Measurements from ENCODE around the gene SPINK4. TPM values are rescaled to one million over a fixed set of nuclear protein-coding genes. Genes with fewer than 3 reads are reported as not detected.

SPINK4 gene
- total RNA-seq, 1 experiment from 2014 or later, result not detected

GRCh38 chr9:33202552-33203201 lies 37.3 kb upstream of the SPINK4 start:
- Histone ChIP-seq H2AFZ (ENCODE audit: low read depth, low read length, poor library complexity, severe bottlenecking) (no peak overlapping the region), H3K9me3 (ENCODE audit: control insufficient read depth in 1 of 2, insufficient read depth in 1 of 2, low read depth in 1 of 2, low read length in 2 of 2) (no peaks in the 10 kb centered on the region), H3K9ac (ENCODE audit: low read length) (no peak overlapping the region), H3K4me3 (replicated peaks in 1 of 2; ENCODE audit: low read depth in 1 of 2, low read length in 2 of 2) (no peak overlapping the region), H3K9me2 (ENCODE audit: insufficient read depth) (no peaks in the 10 kb centered on the region; the same call in 1 of the 2 replicates), H3K4me1 (ENCODE audit: control insufficient read depth in 1 of 2, insufficient read depth in 2 of 2, low read length in 2 of 2) (no peaks in the 10 kb centered on the region), H3K27ac (ENCODE audit: low read depth, low read length) (no peak overlapping the region), H4K20me1 (ENCODE audit: insufficient read depth) (no peaks in the 10 kb centered on the region), H3K27me3 (ENCODE audit: insufficient read depth, low read length) (0 out of 2 replicates have a peak, but pooled peaks cover 7% of the 10 kb centered on the region), H3K4me2 (ENCODE audit: low read length) (no peak overlapping the region), H3K79me2 (ENCODE audit: insufficient read depth, low read length) (no peaks in the 10 kb centered on the region), H3K36me3 (ENCODE audit: control insufficient read depth in 1 of 2, insufficient read depth in 2 of 2, low read length in 2 of 2) (no peaks in the 10 kb centered on the region)
- CTCF ChIA-PET, result interaction anchor here (0.6 kb wide), 1 partner anchor 23 kb away, joined by 3 read pairs; no protein-coding TSS in a partner anchor
- POLR2A ChIA-PET, result no interaction called here
- no TSS peak for BruUV-seq (replicated peaks)
- ATAC-seq (no peak), DNase-seq (ENCODE audit: low read depth, low spot score) (no peak)
- RAD21 ChIA-PET (ENCODE audit: low non-redundant PET in 1 of 2, low total read pairs in 2 of 2, uncharacterized antibody in 2 of 2, unreplicated experiment in 2 of 2), result no interaction called here
- intact Hi-C loops (cut with micrococcal nuclease), result no loop called here
- TF ChIP-seq ATF3 (IDR thresholded peaks at IDR 0.05), result no peak
- no peak for TF ChIP-seq MAX (IDR thresholded peaks at IDR 0.05)
- no peak for TF ChIP-seq POLR2AphosphoS5 (IDR thresholded peaks at IDR 0.05; ENCODE audit: low read depth, low read length)
- TF ChIP-seq SRF (IDR thresholded peaks at IDR 0.05; ENCODE audit: low read depth), result no peak
- TF ChIP-seq JUND (IDR thresholded peaks at IDR 0.05), result no peak
- no peak for TF ChIP-seq TCF7L2 (IDR thresholded peaks at IDR 0.05; ENCODE audit: borderline replicate concordance, extremely low read depth, insufficient read depth, insufficient read length)
- no peak for TF ChIP-seq RAD21 (IDR thresholded peaks at IDR 0.05; ENCODE audit: low read depth)
- TF ChIP-seq POLR2A (IDR thresholded peaks at IDR 0.05; ENCODE audit: borderline replicate concordance, extremely low read depth, insufficient read depth, insufficient read length), result no peak
- no peak for TF ChIP-seq ELF1 (IDR thresholded peaks at IDR 0.05; ENCODE audit: borderline replicate concordance, low read depth)
- no peak for TF ChIP-seq SIN3A (IDR thresholded peaks at IDR 0.05; ENCODE audit: low read depth)
- no peak for TF ChIP-seq SP1 (IDR thresholded peaks at IDR 0.05; ENCODE audit: low read depth)
- TF ChIP-seq EZH2phosphoT487 (IDR thresholded peaks at IDR 0.05; ENCODE audit: borderline replicate concordance), result no peak
- no peak for TF ChIP-seq EGR1 (IDR thresholded peaks at IDR 0.05; ENCODE audit: low read depth)
- TF ChIP-seq REST (IDR thresholded peaks at IDR 0.05; ENCODE audit: low read depth), result no peak
- TF ChIP-seq ZFX (IDR thresholded peaks at IDR 0.05), result no peak

Data from HCT116 (cell line).